ENCODE measurements around the gene EIF4G3.
"Not testable (repeated sequence)": the region's sequence is repeated elsewhere in the genome, so short reads cannot be mapped to it uniquely, and the experiment has no call there.

Gene EIF4G3

DNA sequence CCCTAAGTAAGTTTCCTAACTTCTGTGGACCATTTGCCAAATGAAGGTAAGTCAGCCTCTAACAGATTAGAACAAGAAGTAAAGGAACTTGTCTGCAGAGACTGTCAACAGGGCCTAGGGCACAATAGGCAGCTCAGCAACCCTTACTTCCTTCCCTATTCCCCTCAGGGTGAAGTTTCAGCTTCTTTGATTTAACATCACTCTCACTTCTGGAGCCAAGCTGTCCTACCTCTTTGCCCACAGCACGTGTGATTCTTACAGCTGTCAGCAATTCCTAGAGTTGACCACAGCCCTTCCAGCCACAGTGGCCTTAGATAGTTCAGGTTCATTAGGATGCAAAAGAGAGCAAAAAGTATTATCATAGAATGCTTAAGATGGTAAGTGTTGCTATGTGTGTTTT is 7.6 kb upstream of the EIF4G3 start:
- DNase-seq (ENCODE audit: low spot score): no peak

DNA sequence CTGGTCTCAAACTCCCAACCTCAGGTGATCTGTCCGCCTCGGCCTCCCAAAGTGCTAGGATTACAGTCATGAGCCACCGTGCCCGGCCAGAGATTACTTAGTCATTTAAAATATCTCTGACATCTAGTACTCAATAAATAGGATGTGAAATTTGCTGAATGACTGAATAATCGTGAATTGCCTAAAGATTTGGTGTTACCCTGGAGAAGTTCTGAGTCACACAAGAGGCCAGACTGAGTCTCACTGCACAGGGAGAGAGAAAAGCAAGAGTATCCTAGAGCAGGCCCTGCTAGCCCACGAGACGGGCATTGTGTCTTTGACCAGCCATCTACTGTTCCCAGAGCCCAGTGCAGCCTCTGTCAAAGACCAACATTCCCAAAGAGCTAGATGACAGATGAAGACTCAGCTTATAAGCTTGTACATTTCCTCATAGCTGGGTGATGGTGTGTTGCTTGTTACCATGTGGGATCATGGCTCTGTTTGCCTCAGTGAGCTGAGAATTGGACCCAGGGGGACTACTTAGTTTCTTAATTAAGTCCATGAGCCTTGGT is 5.6 kb upstream of the EIF4G3 start:
- DNase-seq (ENCODE audit: low spot score): no peak

DNA sequence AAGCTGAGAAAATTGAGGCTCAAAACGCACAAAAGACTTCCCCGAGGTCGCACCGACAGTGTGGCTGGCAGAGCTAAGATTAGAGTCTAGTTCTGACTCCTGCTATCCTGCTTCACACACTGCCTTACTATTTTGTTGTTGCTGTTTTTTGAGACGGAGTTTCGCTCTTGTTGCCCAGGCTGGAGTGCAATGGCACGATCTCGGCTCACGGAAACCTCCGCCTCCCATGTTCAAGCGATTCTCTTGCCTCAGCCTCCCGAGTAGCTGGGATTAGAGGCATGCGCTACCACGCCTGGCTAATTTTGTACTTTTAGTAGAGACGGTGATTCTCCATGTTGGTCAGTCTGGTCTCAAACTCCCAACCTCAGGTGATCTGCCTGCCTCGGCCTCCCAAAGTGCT is 1.6 kb upstream of the EIF4G3 start:
- DNase-seq (ENCODE audit: low spot score): not testable (repeated sequence)

DNA sequence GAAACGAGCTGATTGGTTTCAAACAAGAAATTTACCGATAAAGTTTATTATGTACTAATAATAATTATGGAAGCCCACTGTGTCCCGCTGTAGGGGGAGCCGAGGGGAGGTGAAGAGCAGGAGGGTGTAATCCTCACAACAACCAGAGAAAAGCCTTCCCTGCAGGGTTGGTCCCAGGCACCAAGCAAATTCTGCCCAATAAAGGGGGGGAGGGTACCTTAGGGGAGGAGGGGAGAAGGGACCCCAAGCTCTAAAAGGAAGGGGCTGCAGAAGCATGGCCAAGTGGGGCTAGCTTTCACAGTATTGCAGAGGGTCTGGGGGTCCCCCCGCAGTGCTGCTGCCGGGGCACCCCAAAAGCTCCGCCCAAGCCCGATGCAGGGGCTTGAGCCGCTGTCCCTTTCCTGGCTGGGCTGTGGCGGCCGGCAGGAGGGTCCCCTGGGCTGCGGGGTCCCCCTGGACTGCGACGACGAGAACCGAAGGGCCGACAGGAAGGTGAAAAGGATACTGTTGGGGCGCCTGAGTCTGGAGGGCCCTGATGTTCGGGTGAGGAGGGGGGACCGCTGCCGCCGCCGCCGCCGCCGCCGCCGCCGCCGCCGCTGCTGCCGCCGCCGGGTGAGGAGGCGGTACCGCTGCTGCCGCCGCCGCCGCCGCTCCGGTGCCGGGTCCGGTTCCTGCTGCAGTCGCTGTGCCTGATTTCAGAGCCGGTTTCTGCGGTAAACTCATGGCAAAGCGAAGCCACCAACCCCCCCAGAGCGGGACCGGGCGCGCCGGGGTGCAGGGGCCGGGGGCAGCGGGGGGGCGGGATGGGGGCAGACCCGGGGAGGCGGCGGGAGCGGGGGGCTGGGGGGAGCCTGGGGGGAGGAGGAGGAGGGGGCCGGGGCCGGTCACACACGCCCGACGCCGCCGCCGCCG is 771 bp downstream of the EIF4G3 start:
- peak; percentile 55 for DNase-seq (ENCODE audit: low spot score)

DNA sequence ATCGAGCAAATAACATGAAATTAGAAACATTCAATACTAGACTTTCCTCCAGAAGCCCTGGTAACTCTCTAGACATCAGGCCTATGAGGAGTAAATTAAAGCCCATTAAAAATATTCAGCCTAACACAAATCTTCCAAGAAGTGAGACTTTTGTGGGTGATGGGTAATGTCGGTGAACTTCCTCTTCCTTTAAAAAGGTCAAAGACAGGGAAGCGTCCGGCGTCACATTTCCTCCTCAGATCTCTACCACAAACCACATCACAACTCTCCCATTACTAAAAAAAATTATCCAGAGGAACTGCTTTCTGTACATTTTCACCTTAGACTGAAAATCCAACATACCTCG is 1.4 kb downstream of the EIF4G3 start:
- peak; percentile 54 for DNase-seq (ENCODE audit: low spot score)

DNA sequence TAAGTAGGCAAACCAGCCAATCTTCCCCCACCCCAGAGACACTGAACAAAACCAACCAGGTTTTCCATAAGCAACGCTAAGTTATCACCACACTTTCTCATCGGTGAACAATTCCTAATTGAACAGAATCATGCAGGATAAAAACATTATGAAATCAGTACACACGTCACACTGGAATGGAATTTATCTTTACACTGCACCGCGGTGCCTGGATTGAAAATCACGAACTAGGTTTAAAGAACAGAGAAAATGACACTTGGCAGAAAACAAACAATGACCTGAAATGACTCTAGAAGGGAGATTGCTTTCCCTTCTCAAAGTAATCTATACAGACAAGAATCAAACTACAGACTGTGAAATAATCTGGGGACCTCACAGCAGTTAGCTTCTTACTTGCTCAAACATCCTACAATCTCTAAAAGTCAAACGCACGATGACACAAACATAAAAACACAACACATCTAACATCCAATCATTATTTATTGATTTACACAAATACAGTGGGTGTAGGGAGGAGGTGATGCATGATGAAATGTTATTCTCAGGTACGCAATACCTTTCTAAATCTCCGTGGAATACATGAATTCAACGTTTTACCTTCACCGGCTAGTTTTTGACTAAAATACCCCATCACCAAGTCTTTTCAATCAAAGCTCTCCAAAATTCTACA is 1.9 kb downstream of the EIF4G3 start:
- DNase-seq (ENCODE audit: low spot score): peak; percentile 34

DNA sequence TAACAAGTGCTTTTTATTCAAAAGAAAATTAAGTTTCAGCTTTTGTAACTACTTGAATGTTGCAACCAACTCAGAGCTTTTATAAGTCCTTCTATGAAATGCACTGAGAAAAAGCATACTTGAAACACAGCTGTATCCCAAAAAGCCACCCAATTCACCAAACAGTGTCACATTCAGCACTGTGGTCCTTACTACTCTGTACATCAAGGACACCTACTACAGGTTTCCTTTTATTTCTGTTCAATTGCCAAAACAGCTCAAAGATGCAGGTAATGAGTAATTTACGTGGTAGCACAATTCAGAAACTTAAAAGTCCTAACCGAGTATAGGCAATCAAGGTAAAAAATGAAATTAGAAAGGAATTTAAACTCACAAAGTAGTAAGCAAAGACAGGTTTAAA is 2.5 kb downstream of the EIF4G3 start:
- DNase-seq (ENCODE audit: low spot score): no peak

DNA sequence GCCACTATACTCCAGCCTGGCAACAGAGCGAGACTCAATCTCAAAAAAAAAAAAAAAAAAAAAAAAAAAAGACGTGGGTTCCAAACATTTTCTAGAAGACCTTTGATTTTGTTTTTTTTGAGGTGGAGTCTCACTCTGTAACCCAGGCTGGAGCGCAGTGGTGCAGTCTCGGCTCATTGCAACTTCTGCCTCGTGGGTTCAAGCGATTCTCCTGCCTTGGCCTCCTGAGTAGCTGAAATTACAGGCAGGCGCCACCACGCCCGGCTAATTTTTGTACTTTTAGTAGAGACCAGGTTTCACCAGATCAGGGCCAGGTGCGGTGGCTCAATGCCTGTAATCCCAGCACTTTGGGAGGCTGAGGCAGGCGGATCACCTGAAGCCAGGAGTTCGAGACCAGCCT is 3.6 kb downstream of the EIF4G3 start:
- DNase-seq (ENCODE audit: low spot score): not testable (repeated sequence)

DNA sequence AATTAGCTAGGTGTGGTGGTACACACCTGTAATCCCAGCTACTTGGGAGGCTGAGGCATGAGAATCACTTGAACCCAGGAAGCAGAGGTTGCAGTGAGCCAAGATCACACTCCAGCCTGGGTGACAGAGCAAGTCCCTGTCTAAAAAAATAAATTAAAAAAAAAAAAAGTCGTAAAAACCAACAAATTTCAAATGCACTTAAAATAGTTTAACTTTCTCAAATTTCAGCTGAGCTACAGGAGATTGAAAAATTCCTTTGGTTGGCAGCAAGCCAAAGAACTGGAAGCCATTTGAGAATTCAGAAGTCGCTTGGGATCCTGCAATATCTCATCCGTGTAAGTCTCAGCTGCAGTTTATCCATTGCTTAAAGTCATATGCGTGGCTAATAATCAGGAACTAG is 5.9 kb downstream of the EIF4G3 start:
- not testable (repeated sequence) for DNase-seq (ENCODE audit: low spot score)

DNA sequence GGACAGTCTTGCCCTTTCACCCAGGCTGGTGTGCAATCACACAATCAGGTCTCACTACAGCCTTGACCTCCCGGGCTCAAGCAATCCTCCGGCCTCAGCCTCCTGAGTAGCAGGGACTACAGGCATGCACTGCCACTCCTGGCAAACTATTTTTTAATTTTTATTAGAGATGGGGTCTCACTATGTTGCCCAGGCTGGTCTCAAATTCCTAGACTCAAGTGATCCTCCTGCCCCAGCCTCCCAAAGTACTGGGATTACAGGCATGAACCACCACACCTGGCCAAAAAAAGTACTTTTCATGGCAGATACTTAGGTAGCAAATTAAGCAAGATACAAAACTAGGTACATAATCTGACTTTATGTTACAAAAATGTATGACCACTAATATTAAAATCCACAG is 8.3 kb downstream of the EIF4G3 start:
- DNase-seq (ENCODE audit: low spot score): no peak

DNA sequence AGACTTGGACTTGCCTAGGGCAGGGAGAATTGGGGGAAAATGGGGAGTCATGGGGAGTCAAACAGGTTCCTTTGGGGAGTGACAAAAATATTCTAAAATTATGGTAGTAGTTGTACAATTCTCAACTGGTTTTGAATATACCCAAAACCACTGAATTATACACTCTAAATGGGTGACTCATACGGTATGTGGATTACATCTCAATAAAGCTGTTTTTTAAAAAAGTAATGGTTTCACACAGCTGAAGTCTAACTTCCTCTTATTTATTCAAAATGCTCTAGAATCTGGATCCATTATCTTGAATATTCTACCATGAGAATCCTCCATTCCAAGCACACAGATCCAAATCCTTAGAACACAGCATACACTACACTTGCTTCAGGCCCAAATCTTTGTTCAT is 11.1 kb downstream of the EIF4G3 start:
- DNase-seq (ENCODE audit: low spot score): no peak

DNA sequence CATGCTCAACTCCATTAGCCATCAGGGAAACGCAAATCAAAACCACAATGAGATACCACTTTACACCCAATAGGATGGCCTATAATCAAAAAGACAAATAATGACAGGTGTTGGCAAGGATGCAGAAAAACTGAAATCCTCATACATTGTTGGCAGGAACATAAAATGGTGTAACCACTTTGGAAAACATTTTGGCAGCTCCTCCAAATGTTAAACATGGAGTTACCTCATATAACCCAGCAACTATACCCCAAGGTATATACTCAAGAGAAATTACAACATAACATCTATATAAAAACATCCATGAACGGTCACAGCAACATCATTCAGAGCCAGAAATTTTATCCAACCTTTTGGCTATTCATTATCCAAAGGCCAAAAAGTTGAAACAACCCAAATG is 11.6 kb downstream of the EIF4G3 start:
- DNase-seq (ENCODE audit: low spot score): no peak

DNA sequence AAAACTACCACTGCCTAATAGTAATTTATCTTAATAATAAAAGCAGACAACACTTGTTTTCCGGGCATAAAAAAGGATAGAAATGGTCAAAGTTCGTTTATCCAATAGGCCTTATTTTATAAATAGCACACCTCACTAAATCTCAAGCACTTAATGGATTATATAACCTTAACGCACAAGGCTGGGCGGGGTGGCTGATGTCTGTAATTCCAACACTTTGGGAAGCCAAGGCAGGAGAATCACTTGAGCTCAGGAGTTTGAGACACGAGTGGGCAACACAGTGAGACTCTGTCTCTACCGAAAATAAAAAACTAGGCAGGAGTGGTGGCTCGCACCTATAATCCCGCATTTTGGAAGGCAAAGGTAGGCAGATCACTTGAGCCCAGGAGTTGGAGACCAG is 12.4 kb downstream of the EIF4G3 start:
- no peak for DNase-seq (ENCODE audit: low spot score)

DNA sequence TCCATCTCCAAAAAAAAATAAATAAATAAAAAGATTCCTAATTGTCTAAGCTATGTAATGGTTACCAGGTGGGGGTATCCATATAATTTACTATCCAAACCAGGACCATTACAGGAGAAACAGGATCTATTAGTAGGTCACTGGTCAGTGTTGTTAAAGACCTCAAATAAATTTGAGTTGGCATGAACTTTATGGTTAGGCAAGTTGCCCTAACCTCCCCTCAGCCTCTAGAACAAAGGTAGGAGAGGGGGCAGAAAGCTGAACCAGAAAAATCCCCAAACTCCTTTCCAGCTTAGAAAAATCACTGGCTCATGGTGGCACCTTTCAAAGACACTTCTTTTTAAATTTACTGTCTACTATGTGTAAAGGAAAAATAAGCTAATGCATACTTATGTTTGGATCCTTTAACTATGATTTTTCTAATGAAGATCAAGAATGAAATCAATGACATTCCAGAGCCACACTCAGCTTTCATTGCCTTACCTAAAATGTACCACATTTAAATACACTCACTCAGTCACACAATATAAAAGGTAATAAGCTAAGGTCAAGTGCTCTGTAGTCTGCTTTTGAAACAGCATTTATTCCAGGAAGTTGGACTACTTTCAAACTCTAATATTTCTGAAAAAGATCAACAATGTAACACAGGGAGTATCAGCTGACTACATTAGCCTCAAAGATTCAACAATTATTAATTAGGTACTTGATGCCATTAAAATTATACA is 13.8 kb downstream of the EIF4G3 start:
- no peak for DNase-seq (ENCODE audit: low spot score)

DNA sequence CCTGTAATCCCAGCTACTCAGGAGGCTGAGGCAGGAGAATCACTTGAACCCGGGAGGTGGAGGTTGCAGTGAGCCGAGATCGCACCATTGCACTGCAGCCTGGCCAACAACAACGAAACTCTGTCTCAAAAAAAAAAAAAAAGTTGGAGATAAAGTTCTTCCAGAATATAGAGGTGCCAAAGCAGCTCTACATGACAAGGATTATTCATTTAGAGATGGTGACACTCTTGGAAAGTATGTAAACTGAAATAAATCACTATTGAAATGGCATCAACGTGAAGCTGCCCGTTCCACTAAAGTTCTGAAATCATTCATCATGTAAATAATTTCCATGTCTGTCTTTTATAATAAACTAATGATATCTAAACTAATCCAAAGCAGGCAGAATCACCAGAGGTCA is 14.9 kb downstream of the EIF4G3 start:
- DNase-seq (ENCODE audit: low spot score): no peak

DNA sequence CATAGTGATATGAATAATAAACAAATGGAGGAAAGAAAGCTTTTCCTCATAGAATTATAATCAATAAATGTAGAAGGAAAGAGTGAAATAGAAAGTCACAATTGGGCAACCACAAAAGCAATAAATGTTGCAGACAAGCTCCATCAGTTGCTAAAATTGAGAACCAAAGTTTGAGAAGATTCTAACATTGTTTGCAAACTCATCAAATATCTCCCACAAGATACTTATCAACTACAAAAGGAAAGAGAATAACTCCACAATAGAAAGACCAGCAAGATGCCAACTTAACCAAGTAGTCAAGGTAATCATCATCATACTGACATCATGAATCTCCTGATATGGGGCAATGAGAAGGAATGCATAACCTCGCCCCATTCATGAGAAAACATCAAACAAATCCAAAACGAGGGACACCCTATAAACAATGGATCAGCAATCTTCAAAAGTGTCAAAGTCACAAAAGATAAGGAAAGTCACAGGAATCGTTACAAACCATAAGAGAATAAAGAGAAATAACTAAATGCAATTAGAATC is 16.4 kb downstream of the EIF4G3 start:
- DNase-seq (ENCODE audit: low spot score): no peak

DNA sequence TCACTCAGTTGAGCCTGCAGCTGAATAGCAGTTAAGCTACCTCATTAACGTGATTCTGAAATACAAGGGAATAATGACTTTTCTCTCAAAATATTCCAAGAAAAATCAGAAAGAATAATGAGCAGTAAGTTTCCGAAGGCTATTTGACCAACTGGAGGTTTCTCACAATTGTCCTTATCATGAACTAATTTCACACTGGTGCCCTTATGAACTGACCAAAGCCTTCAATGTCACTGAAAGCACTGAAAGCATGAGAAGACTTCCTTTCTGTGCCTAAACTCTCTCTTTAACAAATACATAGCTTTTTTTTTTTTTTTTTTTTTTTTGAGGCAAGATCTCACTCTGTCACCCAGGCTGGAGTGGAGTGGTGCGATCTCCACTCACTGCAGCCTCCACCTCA is 18.8 kb downstream of the EIF4G3 start:
- DNase-seq (ENCODE audit: low spot score): no peak

DNA sequence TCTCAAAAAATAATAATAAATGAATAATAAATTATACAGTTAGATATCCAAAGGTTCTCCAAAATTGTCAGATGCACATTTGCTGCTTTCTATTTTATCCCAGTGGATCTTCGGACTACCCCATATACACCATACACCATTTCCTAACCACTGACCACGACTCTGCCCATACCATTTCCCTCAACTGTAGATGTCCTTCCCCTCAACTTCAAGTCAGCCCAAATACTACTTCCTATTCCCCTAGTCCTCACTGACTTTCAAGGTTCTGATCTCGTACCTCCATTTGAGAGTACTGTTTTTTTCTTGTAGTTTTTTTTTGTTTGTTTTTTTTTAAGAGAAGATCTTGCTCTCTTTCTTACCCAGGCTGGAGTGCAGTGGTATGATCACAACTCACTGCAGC is 19.6 kb downstream of the EIF4G3 start:
- no peak for DNase-seq (ENCODE audit: low spot score)

DNA sequence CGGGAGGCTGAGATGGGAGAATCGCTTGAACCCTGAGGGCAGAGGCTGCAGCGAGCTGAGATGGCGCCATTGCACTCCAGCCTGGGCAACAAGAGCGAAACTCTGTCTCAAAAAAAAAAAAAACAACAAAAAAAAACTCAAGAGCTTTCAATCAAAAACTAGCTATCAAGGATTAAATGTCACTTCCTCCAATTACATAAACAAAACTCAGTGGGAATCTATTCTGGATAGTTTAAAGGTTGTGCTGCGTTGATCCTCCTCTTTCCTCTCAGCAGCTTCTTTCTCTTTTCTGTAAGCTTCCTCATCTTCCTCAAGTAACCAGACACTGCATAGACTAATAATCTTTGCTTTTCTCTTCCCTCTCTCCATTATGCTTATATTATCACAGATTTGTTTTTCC is 20.7 kb downstream of the EIF4G3 start:
- DNase-seq (ENCODE audit: low spot score): no peak

DNA sequence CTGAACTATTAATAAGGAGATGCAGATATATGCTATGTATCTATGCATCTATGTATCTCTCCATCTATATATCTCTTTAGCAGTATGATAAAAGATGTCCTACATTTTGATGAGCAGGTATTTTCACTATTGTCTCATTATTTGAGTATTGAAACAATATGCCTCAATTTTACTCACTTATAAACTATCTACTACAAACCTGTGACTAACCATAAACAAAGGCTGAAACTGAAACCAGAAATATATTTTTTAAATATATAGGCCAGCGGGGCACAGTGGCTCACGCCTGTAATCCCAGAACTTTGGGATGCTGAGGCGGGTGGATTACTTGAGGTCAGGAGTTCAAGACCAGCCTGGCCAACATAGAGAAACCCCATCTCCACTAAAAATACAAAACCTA is 22.0 kb downstream of the EIF4G3 start:
- DNase-seq (ENCODE audit: low spot score): no peak

DNA sequence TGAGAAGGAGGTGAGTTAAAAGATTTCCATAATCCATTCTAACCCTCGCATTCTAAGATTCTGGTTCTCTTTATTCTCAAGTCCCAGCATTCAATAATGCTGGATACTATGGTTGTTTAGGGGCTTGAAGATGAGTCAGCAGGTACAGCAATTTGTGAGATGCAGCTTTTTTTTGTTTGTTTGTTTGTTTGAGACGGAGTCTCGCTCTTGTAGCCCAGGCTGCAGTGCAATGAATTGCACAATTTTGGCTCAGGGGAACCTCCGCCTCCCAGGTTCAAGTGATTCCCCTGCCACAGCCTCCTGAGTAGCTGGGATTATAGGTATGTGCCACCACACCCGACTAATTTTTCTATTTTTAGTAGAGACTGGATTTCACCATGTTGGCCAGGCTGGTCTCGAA is 23.3 kb downstream of the EIF4G3 start:
- DNase-seq (ENCODE audit: low spot score): no peak

DNA sequence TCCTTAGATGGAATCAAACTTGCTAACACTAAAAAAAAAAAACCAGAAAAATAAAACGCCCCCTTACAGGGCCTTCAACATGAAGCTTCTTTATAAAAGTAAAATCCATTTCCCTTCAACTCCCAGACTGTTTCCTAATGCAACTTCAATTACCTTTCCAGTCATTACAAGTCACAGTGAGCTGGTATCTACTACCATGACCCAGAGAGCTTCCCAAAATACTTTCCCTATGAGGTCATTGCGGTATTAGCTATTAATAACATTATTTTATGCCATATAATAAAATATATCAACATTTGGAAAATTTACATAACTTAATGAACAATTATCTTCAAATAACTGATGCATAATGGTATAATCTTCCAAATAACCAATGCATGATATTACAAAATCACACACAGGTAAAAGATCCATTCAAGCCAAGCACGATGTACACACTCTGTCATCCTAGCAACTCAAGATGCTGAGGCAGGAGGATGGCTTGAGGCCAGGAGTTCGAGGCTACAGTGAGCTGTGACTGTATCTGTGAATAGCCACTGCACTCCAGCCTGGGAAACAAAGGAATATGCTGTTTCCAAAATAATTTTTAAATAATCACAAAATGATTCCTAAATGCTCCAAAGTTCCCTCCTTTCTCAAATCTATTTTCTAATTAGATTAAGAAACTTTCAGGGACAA is 24.1 kb downstream of the EIF4G3 start:
- DNase-seq (ENCODE audit: low spot score): no peak

Measured in cerebellar cortex (tissue), 1 donor.